GM18873 (cell line): ENCODE measurements around the gene LCAT.
"Not testable (repeated sequence)": the region's sequence is repeated elsewhere in the genome, so short reads cannot be mapped to it uniquely, and the experiment has no call there.

Experiments used
- ATAC-seq: cut with Tn5 transposase; IDR thresholded peaks from one replicate; pipeline ENCODE4 v1.9.1; 2021; ENCODE audit warnings: mild to moderate bottlenecking, moderate library complexity, moderate number of reproducible peaks; ENCODE audit not compliant: unreplicated experiment, low FRiP score

LCAT gene

GRCh38 chr16:67950335-67950843 is 6.5 kb upstream of the LCAT start:
- ATAC-seq = no peak

DNA sequence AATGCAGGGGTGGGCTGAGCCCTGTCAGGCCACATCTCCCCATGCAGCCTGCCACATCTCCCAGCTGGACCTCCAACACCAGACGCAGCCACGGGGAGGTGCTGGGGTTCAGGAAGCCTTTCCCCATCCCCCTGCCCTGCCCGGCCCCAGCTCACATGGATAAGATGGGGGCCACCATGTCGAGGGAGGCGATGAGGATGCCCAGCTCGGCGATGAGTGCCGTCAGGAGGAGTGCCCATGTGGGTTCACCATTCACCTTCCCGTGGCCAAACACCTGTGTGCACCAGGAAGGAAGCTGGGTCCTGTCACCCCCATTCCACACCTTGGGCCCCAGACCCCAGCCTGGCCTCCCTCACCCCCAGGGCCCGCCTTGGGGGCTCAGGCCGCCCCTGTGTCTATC is 5.7 kb upstream of the LCAT start:
- ATAC-seq = no peak

DNA sequence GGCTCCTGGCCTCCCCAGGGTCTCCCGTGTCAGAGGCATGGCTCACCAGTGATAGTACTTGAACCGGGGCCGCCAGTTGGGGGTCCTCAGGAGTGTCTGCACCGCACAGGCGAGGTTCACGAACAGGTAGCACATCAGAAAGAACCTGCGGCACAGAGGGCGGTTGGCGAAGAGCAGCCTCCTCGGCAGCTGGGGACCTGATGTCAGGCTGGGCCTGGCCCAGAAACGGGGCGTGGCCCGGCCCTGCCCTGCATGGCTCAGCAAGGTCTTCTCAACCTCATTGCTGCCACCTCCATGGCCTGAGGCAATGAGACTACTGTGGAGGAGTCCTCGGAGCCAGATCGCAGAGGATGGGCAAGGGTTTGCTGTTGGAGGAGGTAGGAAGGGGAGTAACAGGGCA is 4.1 kb upstream of the LCAT start:
- no peak for ATAC-seq

DNA sequence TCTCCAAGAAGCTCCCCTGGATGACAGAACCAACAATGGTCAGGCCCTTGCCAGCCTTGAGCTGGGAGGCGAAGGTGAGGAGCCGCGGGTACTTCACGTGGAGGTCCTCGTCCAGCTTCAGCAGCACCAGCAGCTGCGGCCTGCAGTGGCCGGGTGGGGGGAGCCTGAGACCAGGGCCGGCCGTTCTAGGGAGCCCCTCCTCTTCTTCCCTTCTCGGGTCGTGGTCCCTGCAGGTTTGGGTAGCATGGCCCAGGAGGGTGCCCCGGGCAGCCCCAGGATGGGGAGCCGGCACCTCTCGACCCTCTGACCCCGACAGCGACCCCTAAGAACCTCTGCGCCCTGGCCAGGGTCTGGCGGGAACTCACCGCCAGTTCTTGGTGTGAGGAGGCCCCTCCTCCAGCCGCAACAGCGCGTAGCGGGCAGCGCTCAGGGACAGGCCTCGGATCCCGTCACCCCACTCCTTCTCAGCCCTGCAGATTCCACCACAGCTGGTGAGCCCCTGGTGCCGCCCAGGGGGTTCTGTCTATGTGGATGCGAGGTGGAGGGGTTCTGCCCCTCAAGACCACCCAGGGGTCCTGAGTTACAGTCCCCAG is 3.1 kb upstream of the LCAT start:
- ATAC-seq = no peak

- ATAC-seq = no peak
Observed at GRCh38 chr16:67946128-67946569, 2.2 kb upstream of the LCAT start.

- no peak for ATAC-seq
Observed at GRCh38 chr16:67945392-67945933, 1.5 kb upstream of the LCAT start.

GRCh38 chr16:67944690-67945391 is 921 bp upstream of the LCAT start:
- no peak for ATAC-seq

GRCh38 chr16:67943256-67943618 is 683 bp downstream of the LCAT start:
- no peak for ATAC-seq

GRCh38 chr16:67942510-67943255 is 1.2 kb downstream of the LCAT start:
- no peak for ATAC-seq

GRCh38 chr16:67942200-67942509 is 1.8 kb downstream of the LCAT start:
- ATAC-seq = no peak

GRCh38 chr16:67941469-67942199 is 2.3 kb downstream of the LCAT start:
- no peak for ATAC-seq

- no peak for ATAC-seq
Observed at GRCh38 chr16:67940446-67941089, 3.4 kb downstream of the LCAT start.

- no peak for ATAC-seq
Observed at GRCh38 chr16:67939507-67940445, 4.1 kb downstream of the LCAT start.

DNA sequence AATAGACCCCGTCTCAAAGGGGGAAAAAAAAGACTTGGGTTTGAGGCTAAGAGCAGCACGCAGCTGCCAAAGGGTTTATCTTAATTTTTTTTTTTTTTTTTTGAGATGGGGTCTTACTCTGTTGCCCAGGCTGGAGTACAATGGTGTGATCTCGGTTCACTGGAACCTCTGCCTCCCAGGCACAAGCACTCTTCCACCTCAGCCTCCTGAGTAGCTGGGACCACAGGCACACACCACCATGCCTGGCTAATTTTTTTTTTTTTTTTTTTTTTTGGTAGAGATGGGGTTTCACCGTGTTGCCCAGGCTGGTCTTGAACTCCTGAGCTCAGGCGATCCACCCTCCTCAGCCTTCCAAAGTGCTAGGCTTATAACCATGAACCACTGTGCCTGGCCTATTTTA is 6.2 kb downstream of the LCAT start:
- not testable (repeated sequence) for ATAC-seq

- peak; percentile 42 for ATAC-seq
Observed at GRCh38 chr16:67936880-67937605, 6.9 kb downstream of the LCAT start.

DNA sequence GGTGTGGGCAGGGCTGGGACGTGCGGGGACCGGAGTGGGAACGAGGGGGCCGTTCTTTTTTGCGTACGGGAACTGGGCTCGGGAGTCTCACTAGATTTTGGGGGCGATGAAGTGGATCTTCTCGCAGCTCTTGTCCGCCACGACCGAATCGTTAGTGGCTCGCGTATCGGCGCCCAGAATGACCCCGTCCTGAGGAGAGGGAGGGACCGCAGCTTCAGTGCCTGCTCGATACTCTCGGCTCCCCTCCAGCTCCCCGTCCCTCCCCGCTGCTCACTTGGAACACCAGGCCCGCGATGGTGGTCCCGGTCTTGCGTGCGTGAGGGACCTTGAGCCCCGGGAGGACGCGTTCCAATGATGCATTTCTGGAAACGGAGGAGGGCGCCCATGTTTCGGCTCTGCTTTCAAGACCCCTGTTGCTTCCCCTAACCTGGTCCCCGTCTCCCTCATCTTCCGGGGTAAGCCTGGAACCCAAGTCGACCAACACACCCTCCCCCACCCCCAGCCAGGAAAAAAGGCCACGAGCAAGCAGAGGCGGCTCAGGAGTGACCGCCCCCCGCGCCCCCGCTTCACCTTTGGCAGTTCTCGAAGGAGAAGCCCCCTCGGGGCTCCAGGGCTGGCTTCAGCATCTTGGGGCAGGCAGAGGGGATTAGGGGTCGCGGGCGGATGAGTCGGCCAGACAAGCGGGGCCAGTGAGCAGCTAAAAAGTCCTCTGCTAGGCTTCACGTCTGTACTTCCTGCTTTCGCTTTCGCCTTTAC is 7.6 kb downstream of the LCAT start, which contains the start of gene PSMB10:
TSS of gene PSMB10 (minus strand) at position 727 of the 756 bp plus-strand sequence. CDS start at position 626, 101 bp downstream.
- ATAC-seq = no peak

DNA sequence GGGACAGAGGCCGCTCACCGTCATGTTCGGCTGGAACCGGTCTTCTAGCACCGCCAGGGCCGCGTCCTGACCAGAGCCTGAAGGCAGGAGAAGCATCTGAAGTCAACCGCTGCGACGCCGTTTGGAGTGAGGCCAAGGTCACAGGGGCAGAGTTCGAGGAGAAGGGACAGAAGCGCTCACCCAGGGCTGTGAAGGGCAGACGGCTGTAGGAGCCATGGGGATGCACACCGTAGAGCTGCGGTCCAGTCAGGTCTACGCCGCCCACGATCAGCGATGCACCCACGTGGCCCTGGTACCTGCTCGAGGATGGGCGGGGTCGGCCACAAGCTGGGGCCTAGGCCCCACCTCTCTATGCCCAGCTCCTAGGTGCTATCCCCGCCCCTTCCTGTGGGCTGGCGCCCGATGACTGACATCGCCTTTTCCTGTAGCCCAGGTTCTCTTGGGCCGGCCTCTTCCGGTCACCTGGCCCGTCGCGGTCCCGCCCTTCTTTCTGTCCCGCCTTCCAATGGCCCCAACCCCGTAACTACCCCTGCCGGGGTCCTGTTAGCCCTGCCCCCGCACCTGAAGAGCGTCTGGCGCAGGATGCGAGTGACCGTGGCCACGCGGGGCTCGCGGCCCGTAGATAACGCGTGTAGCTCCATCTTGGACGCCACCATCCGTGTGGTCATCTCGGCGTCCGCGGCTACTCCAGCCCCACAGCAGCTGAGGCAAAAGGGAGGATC is 8.4 kb downstream of the LCAT start:
- ATAC-seq = peak; percentile 85
